Spleen (tissue), 11 donors: ENCODE results near the gene DCTN2. TPM values are rescaled to one million over a fixed set of nuclear protein-coding genes. Genes with fewer than 3 reads are reported as not detected.

Experiments
- DNase-seq: peaks from one replicate; pipeline ENCODE4 v3.0.0-alpha.2; 2020
- H3K27ac ChIP-seq, 8 donors: fragments of 200-600 bp; sonication (generic) in 7 of 8; 1 replicate in 4 of 8; 2 replicates in 4 of 8; pipeline versions ENCODE4 v1.5.0 to v1.8.0; 2016 to 2021; ENCODE audit warnings: inconsistent platforms in 4 of 8, mild to moderate bottlenecking in 4 of 8, moderate library complexity in 1 of 8
- H3K27me3 ChIP-seq, 7 donors: fragments of 200-600 bp; sonication (generic) in 6 of 7; replicated peaks in 1 of 7; 1 replicate in 4 of 7; 2 replicates in 3 of 7; pipeline versions ENCODE4 v1.5.0 to v1.8.0; 2016 to 2021; ENCODE audit warnings: inconsistent platforms in 3 of 7, mild to moderate bottlenecking in 1 of 7
- H3K36me3 ChIP-seq, 6 donors: fragments of 200-600 bp; sonication (generic) in 5 of 6; 1 replicate in 4 of 6; 2 replicates in 2 of 6; pipeline versions ENCODE4 v1.5.0 to v1.8.0; 2016 to 2021; ENCODE audit warnings: inconsistent platforms in 2 of 6
- H3K4me1 ChIP-seq, 6 donors: fragments of 200-600 bp; sonication (generic) in 5 of 6; 1 replicate in 3 of 6; 2 replicates in 3 of 6; pipeline versions ENCODE4 v1.5.0 to v1.8.0; 2016 to 2021; ENCODE audit warnings: inconsistent platforms in 3 of 6
- H3K4me3 ChIP-seq, 8 donors: fragments of 200-600 bp; sonication (generic) in 7 of 8; 1 replicate in 4 of 8; 2 replicates in 4 of 8; pipeline versions ENCODE4 v1.5.0 to v1.8.0; 2016 to 2021; ENCODE audit warnings: inconsistent platforms in 4 of 8, mild to moderate bottlenecking in 4 of 8, moderate library complexity in 2 of 8
- H3K9me3 ChIP-seq, 8 donors: fragments of 200-600 bp; sonication (generic) in 7 of 8; 1 replicate in 4 of 8; 2 replicates in 4 of 8; pipeline versions ENCODE4 v1.5.0 to v1.8.0; 2016 to 2021; ENCODE audit warnings: inconsistent platforms in 4 of 8
- POLR2A ChIP-seq, 3 donors: fragments of 450-650 bp; IDR thresholded peaks; one replicate each; pipeline ENCODE4 v1.5.1; 2017; ENCODE audit warnings: antibody characterized with exemption in 3 of 3, mild to moderate bottlenecking in 1 of 3
- POLR2AphosphoS5 ChIP-seq, 3 donors: sonication (generic); formaldehyde crosslinking; IDR thresholded peaks; one replicate each; pipeline ENCODE4 v1.5.1; 2017; ENCODE audit warnings: antibody characterized with exemption in 3 of 3
- WGBS, 5 donors: extraction: QIAGEN DNeasy Blood & Tissue Kit in 3 of 5; methylation state at CpG; one replicate each; pipeline versions ENCODE4 v1.1.5 to v1.1.7; 2013 to 2018; 5-methylcytosine and 5-hydroxymethylcytosine counted together
- intact Hi-C: fragments of 100-400 bp; cut with DNase I; formaldehyde crosslinking; loops from one replicate; pipeline ENCODE4 v1.15.0; 2023; ENCODE audit warnings: low total_unique reads
- polyA plus RNA-seq, 3 donors: library from polyadenylated mRNA; stranded (reverse); fragments of 200-250 nt; gene quantifications; one replicate each; pipeline ENCODE4 v1.2.1, GENCODE V29; 2013
- total RNA-seq, 7 donors: library from RNA; depleted of rRNA in 3 of 7; stranded (reverse); fragments of >200 nt in 3 of 7; fragmentation: NEBNext Ultra II Directional in 4 of 7; extraction: Animal tissue kit (Norgen Biotek cat#: 25700) in 4 of 7; gene quantifications; one replicate each; pipeline versions ENCODE4 v1.1.0 to v1.2.1, GENCODE V29; 2016 to 2021
- TF ChIP-seq, protein P1 (sequence below), 11 experiments: fragments of 200-600 bp in 7 of 11; fragments of 450-650 bp in 4 of 11; sonication (generic) in 4 of 11; IDR thresholded peaks in 8 of 11; conservative IDR thresholded peaks in 3 of 11; 1 replicate in 7 of 11; 2 replicates in 4 of 11; pipeline versions ENCODE4 v1.4.0 to v1.8.0; 2016 to 2021; ENCODE audit warnings: antibody characterized with exemption in 11 of 11, inconsistent platforms in 4 of 11, mild to moderate bottlenecking in 1 of 11
- donor health status: healthy with polysubstance abuse.
- donor health status: DM: no; HTN: no; CAD: no; lungs with moderate emphysema.
- donor health status: DM: no; HTN: no; CAD: no.
- donor health status: Bipolar disorder and iron deficiency.
- donor health status: healthy.
- donor health status: DM: no; HTN: no; CAD: no.
- donor health status: DM: yes; HTN: yes; CAD: no.

The DCTN2 gene
- total and polyA plus RNA-seq, 10 donors = 53.3 to 152 (median 88.8) TPM

DNA sequence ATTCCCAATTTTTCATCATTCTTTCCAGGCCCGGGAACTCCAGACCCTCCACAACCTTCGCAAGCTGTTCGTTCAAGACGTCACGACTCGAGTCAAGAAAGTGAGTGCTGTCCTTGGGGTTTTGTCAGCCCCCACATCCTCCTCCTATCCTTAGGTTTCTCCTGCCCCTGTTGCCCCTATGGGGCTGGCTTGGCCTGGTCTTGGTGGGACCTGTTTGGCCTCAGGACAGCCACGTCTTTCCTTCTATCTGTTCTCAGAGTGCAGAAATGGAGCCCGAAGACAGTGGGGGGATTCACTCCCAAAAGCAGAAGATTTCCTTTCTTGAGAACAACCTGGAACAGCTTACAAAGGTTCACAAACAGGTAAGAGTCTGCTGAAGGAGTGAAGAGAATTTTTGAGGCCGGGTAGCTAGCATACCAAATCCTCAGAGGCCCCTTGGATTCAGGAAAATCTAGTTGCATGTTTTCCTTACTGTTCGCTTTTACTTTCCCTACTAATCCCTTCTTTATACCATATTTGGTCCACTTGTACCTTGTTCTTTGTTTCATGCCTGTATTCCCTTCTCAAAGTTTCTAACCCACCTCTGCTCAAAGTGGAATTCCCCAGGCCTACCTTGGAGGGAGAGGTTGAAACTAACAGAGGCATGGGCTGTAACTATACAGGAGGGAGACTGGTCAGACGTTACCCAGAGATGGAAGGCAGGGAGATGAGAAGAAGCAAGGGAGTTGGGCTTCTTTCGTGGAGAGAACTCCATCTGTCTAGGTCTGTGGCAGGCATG lies 31.2 kb upstream of the DCTN2 start:
- no peaks in the 10 kb centered on the region for H3K9me3 ChIP-seq
- peaks cover 0 to 3% (median under 1%) of the 10 kb centered on the region in 6 donors for H3K4me1 ChIP-seq
- DNase-seq = no peak
- H3K4me3 ChIP-seq = no peak overlapping the region
- 78 to 94% (median 87%) methylated on average over 12 of the region's 12 CpGs for WGBS, 5 donors
- no peak overlapping the region for H3K27ac ChIP-seq
- H3K36me3 ChIP-seq = no peaks in the 10 kb centered on the region
- peaks cover 0 to 20% (median 0%) of the 10 kb centered on the region in 7 donors for H3K27me3 ChIP-seq
- TF ChIP-seq POLR2A (IDR thresholded peaks at IDR 0.05) (no peak), POLR2AphosphoS5 (IDR thresholded peaks at IDR 0.05) (no peak)
- TF ChIP-seq, protein P1, sequence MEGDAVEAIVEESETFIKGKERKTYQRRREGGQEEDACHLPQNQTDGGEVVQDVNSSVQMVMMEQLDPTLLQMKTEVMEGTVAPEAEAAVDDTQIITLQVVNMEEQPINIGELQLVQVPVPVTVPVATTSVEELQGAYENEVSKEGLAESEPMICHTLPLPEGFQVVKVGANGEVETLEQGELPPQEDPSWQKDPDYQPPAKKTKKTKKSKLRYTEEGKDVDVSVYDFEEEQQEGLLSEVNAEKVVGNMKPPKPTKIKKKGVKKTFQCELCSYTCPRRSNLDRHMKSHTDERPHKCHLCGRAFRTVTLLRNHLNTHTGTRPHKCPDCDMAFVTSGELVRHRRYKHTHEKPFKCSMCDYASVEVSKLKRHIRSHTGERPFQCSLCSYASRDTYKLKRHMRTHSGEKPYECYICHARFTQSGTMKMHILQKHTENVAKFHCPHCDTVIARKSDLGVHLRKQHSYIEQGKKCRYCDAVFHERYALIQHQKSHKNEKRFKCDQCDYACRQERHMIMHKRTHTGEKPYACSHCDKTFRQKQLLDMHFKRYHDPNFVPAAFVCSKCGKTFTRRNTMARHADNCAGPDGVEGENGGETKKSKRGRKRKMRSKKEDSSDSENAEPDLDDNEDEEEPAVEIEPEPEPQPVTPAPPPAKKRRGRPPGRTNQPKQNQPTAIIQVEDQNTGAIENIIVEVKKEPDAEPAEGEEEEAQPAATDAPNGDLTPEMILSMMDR (IDR thresholded peaks at IDR 0.05 in 8 of 11, conservative IDR thresholded peaks at IDR 0.05 in 3 of 11) = no peak
- intact Hi-C loops = no loop called here

DNA sequence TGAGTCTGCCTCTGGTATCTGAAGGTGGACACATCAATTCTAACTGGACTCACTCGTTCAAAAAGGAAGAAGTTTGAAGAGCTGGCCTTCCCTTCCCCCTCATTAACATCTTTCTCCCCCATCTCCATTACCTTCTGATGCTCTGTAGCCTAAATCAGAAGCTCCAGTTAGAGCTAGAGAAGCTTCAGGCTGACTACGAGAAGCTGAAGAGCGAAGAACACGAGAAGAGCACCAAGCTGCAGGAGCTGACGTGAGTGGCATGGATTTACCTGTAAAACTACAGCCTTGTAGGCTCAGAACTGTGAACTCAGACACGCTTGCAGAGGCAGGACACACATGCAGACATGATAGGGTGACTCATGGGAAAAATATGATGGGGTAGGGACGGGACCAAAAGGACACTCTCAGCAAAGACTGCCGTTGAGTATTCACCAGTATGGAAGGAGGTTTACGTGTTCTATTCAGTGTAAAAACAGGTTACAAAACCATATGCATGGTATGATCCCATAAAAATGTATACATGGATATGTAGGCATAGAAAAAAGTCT lies 29.7 kb upstream of the DCTN2 start:
- intact Hi-C loops = no loop called here
- 79 to 90% (median 84%) methylated on average over 9 of the region's 9 CpGs for WGBS, 5 donors
- no peak overlapping the region for H3K4me3 ChIP-seq
- no peaks in the 10 kb centered on the region for H3K36me3 ChIP-seq
- H3K27me3 ChIP-seq = peaks cover 0 to 5% (median 0%) of the 10 kb centered on the region in 7 donors
- no peak overlapping the region for H3K27ac ChIP-seq
- H3K4me1 ChIP-seq = no peaks in the 10 kb centered on the region
- H3K9me3 ChIP-seq = no peaks in the 10 kb centered on the region
- DNase-seq = no peak
- no peak for TF ChIP-seq POLR2A (IDR thresholded peaks at IDR 0.05)
- TF ChIP-seq, protein P1 (IDR thresholded peaks at IDR 0.05 in 8 of 11, conservative IDR thresholded peaks at IDR 0.05 in 3 of 11) = no peak
- TF ChIP-seq POLR2AphosphoS5 (IDR thresholded peaks at IDR 0.05) = no peak

GRCh38 chr12:57575771-57576612 lies 29.0 kb upstream of the DCTN2 start:
- TF ChIP-seq, protein P1 (IDR thresholded peaks at IDR 0.05 in 8 of 11, conservative IDR thresholded peaks at IDR 0.05 in 3 of 11) = no peak
- TF ChIP-seq POLR2AphosphoS5 (IDR thresholded peaks at IDR 0.05) = no peak
- no peak for TF ChIP-seq POLR2A (IDR thresholded peaks at IDR 0.05)
- 81 to 91% (median 84%) methylated on average over 12 of the region's 12 CpGs for WGBS, 5 donors
- no peak overlapping the region for H3K4me3 ChIP-seq
- H3K27me3 ChIP-seq = no peaks in the 10 kb centered on the region
- H3K9me3 ChIP-seq = no peaks in the 10 kb centered on the region
- intact Hi-C loops = no loop called here
- DNase-seq = no peak
- H3K36me3 ChIP-seq = no peaks in the 10 kb centered on the region
- H3K4me1 ChIP-seq = no peaks in the 10 kb centered on the region
- H3K27ac ChIP-seq = no peak overlapping the region
